CD4-positive, alpha-beta T cell treated with Interferon gamma for 1 hour (primary cell): ENCODE data around the gene ARL13A.
A peak's percentile ranks its signal among the peaks of the same experiment; 100 is the strongest.
"Not testable (repeated sequence)": the region's sequence is repeated elsewhere in the genome, so short reads cannot be mapped to it uniquely, and the experiment has no call there.

Experiments
- DNase-seq: peaks from one replicate; pipeline ENCODE4 v3.0.0-alpha.2; 2020

ARL13A gene

DNA sequence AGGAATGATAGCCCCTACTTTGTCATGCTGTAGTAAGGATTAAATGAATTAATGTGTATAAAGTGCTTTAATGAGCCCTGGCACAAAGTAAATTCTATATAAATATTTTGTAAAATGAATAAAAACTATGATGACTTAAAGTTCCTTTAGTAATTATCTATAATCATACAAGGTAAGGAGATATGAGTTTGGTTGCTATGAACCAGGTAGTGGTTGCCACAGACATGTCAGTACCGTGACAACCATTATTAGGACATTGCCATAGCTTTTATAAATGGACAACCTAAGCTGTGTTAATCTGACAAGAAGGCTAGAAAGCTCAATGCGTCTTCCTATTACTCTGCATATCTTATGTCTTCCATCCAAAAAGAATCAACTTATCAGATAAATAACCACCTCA lies at the start of gene ARL13A:
Gene ARL13A (plus strand): TSS at position 301 of the 400 bp plus-strand sequence. CDS start 3,982 bp downstream, outside the sequence.
- DNase-seq = no peak

DNA sequence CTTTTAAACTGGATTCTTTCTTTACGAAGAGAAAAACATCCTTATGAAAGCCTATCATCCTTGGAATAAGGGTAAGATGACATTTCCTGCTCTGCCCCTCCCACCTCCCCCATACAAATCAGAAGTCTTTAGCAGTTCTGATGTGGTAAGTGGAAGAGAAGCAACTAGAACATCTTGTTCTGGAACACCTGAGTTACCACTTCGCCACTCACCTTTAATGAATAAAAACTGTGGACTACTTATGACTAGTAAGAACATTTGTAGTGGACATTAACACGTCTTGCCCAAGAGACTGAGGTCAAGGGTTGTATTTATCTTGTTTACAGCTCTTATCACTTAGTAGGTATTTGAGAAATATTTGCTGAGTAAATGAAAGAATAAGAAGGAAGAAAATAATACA lies 45.1 kb upstream of the ARL13A start:
- DNase-seq = no peak

DNA sequence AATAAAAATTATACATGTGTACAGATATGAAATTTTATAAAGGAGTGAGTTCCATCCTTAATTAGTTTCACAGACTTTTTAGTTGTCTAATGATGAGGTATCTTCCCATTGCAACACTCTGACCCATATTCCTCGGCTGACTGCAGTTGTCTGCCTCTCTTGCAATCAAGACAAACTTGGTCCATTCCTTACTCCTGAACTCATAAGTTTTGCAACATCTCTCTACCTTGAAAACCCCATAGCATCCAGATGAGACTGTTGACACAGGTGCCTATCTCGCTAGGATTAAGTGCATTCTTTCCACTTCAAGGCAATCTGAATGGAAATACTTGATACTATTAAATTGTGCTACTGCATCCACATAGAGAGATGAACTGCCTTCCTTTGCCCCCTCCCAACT lies 43.1 kb upstream of the ARL13A start:
- no peak for DNase-seq

DNA sequence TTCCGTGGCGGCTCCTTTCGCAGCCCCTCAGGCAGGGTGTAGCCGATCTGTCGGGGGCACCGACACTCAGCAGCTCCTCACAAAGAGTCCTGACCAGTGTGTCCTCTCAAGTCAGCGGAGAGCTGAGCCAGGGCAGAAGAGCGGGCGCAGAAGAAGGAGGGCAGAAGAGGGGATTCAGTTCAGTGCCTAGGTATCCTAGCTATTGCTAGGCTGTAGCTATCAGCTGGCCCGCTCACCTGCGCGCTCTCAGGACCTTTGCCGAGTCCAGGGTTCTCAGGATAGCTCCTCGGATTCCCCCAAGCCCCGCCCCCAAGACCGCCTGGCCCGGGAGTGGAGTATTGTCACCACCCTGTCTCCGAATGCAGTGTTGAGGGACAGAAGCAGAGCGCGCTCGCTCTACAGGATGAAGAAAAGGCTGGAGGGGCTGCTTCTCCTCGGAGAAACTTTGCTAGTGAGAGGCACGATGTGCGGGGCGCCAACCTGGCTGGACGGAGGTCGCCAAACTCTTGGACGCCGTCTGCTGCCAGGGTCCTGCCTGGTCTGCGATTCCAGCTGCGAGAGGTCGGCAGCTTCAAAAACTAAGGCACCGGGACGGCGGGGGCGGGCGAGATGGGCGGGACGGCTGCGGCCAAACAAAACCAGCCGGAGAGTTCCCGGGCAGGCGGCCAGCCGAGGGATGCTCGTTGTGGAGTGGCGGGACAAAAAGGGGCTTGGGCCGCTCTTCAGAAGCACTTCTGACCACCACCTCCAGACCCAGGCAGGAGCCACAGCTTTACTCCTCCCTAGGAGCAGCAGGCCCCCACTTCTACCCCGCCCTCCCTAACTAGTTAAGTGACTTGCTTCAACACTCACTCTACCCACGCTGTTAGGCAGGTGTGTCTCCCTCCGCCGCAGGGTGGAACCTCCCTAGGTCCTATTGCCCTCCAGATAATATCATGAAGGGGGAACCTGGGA lies 40.6 kb upstream of the ARL13A start, which contains the start of gene XKRX:
Gene XKRX (minus strand): TSS at position 258 of the 954 bp plus-strand sequence. CDS start 613 bp downstream, outside the sequence.
- peak; percentile 19 for DNase-seq

DNA sequence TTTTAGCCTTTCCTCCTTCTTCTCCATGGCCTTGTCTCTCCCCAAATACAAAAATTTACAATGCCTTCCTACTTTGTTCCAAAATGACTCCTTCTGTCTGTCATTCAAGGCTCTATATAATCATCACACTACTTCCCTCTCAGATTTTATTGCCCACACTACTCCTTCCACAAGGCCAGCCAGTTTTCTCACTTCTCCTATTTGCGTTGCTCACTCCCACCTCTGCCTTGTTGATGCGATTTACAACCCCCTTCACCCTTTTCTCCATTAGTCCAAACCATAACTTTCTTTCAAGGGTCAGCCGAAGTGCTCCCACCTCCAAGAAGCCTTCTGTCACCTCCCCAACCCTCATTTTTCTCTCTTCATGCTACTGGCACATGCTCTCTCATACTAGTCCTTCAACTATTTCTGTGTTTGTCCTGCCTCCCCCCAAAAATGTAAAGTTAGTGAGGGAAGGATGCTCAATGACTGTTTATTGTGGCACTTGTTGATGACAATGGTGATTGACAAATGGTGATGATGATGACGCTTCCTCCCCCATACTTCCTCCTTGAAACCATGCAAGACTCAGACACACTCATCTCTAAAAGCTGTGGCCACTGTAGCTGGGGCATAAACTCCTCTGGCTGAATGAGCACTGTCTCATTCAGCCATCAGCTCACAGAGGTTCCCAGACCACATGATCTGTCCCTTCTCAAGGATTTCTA lies 38.1 kb upstream of the ARL13A start:
- DNase-seq = no peak

DNA sequence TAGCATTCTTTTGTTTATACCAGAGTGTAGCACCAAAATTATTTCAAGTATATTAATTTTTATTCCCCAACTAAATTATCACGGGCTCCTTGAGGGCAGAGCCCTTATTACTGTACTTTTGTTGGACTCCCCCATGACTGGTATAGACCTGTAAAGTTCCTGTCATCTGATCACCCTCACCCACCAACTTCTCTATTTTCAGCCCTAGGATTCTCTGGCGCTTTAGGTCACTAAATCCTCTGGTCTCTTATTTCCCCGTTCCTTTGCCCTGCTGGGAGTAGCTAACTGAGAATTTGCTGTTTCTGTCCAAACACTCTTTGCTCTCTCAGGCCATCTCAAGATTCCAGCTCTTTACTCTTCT lies 37.6 kb upstream of the ARL13A start:
- no peak for DNase-seq

DNA sequence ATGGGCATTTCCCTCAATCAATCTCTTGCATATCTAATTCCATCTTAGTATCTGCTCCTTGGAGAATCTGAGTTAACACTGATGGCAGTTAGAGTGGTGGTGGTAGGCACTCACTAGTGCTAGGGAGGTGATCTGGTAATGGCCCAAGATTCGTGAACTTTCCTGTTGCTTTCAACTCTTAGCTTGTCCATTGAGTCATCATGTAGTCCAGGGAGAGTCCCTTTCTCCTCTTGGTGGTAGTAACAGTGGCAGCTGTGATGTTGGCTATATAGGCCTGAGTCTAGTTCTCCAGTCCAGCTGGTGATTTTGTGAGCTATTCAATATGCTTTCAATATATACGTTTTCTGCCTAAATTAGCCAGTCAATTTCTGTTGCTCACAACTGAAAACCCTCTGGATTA lies 33.7 kb upstream of the ARL13A start:
- DNase-seq = no peak

DNA sequence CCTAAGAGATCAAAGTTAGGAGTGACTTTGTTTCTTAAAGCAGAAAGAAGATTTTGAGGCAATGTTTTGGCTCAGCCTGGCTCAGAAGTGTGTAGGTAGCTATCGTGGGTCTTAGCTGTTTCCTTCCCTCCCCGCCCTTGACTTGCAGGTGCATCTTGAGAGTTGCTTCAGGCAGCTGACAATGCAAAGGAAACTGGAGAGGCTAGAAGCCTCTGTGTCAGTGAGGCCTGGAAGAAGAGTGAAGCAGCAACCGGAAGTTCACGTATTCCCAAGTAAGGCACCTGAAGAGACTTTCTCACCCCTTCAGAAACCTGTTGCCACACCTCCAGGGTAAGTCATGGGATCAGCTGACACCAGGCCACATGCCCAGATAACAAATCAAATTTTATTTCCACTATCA lies 30.2 kb upstream of the ARL13A start:
- DNase-seq = no peak

DNA sequence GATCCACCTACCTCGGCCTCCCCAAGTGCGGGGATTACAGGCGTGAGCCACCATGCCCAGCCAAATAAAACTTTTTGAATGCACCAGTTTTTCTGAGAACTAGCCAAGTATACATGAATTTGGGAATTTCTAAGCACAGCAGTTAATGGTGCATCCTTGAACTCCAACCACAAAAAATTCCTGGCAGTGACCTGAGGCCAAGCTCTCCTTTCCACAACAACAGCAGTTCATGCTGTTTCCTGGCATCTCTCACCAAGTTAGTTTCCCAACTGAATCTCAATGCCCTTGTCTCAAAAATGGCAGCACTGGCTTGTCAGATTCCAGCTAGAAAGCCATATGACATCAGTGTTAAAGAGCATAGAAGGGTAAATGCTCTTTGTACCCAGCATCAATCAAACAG lies 24.9 kb upstream of the ARL13A start:
- DNase-seq = no peak

DNA sequence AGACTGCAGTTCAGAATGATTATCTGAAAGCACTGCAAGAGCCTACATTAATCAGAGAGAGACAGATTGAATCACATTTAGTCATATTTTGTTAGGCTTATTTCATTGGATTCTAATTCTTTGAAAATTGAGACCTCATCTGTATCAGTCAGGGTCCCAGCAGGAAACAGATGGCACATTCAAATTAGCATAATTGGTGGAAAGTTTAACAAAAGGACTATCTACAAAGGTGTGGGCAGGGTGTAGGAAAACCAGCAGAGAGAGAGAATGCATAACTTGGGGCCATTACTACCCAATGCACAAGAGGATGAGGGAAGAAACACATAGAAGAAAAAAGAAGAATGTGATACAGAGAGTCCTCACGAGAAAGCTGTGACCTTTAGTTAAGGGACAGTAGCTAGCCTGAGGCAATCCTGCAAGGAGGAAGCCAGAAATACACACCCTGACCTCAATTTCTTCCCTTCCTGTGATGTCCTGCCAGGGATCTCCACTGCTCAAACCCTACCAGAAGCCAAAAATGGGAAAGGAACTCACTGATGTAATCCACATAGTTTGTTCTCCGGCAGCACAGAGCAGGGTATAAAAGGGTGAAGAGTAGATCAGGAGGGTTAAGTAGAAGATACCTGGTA lies 23.1 kb upstream of the ARL13A start:
- no peak for DNase-seq

DNA sequence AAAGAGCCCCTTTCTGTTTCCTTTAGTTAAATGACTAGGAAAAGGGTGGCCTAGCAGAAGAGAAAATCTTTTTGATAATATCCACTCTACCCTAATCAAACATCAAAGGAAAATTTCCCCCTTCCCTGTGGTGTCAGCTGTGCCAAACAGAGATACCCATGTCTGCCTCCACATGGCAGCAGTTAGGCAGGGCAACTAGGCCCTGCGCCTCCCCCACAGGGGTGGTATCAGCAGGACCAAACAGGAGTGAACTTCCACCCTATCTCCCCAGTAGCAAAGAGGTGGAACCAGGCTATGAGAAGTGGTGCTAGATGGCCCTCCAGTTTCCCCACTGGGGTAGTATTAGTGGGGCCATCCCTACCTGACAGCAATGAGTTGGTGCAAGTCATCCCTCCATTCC lies 21.0 kb upstream of the ARL13A start:
- no peak for DNase-seq

DNA sequence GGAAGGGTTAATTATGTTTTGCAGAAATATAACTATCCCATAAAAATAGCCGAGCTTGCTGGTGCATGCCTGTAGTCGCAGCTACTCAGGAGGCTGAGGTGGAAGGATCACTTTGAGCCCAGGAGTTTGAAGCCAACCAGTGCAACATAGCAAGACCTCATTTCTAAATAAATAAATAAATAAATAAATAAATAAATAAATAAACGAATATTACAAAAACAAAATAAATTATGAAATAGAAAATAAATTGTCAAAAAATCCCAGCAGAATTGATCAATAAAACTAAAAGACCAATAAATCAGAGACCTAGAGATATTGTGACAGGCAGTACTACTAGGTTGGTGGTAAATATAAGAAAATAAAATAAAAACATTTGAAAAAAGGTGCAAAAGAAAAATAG lies 6.7 kb upstream of the ARL13A start:
- no peak for DNase-seq

DNA sequence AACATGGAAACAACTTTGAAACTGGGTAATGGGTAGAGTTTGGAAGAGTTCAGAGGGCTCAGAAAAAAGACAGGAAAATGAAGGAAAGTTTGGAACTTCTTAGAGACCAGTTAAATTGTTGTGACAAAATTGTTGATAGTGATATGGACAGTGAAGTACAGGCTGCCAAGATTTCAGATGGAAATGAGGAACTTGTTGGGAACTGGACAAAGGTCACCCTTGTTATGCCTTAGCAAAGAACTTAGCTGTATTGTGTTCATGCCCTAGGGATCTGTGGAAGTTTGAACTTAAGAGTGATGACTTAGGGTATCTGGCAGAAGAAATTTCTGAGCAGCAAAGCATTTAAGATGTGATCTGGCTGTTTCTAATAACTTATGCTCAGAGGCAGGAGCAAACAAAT lies 5.1 kb upstream of the ARL13A start:
- no peak for DNase-seq

DNA sequence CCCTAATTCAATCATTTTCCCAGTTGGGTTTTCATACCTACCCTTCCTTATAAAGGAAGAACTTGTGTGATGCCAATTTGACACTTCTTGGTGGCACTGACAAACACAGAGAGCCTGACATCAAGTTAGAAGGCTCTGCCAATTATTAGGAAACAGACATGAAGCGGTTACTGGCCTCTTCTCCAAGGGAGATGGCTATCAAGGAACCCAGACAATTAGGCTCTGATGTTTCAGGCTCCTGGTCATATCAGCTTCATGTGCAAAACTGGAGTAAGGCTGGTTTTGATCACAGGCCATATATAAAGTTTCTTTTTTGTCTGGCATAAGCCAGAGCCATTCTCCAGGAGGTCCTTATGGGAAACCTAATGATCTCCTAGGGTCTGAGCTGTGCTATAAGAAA lies 428 bp downstream of the ARL13A start:
- DNase-seq = no peak

DNA sequence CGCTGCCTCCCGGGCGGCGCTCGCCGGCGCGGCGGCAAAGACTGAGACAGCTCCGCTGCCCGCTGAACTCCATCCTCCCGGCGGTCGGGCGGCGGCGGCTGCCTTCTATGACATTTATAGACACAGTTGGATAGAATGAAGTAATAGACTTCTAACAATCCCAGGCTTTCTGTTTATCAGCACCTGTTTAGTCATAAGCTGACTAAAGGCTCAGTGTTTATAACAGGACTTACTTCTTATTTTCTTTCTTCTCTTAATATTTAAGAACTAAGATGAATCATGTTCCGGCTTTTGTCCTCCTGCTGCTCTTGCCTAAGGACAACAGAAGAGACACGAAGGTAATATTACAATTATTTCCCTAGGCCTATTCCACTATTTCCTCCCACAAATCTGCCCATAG lies 3.9 kb downstream of the ARL13A start:
- DNase-seq = no peak

DNA sequence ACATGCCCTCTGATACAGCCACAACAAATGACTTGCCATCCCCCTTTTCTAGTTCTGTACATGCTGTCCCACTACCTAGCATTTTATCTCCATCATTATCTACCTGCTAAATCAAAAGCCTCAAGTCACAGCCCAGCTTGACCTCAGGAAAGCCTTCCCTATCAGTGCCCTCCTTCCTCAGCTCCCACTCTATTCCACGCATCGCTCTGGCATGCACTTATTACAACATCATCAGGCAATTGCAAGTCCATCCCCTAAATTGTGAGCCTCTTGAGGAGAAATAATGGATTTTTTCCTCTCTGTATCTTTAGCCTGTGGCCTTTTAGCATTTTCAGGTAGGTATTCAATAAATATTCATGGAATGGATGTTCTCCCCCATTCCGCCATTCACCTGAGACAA lies 5.7 kb downstream of the ARL13A start:
- no peak for DNase-seq

DNA sequence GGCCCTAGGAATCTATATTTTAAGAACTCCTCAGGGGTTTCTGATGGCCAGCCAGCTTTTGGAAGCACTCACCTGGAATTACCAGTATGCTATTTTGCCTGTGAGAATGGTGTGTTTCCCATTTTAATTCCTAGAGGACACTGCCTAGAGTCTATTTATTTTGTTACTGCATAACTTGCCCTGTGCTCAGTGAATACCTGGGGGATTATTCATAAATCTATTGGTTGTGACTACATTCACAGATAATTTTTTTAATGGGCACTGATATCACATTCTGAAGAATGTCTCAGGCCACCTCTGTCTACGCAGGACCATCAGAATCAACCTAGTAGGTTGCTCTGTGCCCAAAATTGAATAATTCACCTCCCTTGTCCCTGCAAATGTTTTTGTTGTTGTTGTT lies 6.7 kb downstream of the ARL13A start:
- DNase-seq = no peak

DNA sequence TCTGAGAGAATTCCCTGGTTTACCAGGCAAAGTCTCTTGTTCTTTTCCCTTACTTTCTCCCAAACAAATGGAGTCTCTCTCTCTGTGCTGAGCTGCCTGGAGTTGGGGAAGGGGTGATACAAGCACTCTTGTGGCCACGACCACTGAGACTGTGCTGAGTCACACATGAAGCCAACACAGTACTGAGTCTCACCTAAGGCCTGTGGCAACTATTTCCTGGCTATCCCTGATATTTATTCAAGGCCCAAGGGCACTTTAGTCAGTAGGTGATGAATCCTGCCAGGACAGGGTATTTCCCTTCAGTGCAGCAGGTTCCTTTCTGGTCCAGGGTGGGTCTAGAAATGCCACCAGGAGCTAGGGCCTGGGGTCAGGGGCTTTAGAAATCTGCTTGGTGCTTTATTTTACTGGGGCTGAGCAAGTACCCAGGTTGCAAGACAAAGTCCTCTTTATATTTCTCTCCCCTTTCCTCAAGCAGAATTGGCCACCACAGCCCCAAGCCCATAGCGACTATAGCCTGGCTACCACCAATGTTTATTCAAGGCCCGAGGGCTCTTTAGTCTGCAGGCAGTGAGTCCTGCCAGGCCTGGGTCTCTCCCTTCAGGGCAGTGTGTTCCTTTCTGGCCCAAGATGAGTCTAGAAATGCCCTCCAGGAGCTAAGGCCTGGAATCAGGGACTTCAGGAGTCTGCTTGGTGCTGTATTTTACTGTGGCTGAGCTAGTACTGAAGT lies 10.5 kb downstream of the ARL13A start:
- DNase-seq = no peak

DNA sequence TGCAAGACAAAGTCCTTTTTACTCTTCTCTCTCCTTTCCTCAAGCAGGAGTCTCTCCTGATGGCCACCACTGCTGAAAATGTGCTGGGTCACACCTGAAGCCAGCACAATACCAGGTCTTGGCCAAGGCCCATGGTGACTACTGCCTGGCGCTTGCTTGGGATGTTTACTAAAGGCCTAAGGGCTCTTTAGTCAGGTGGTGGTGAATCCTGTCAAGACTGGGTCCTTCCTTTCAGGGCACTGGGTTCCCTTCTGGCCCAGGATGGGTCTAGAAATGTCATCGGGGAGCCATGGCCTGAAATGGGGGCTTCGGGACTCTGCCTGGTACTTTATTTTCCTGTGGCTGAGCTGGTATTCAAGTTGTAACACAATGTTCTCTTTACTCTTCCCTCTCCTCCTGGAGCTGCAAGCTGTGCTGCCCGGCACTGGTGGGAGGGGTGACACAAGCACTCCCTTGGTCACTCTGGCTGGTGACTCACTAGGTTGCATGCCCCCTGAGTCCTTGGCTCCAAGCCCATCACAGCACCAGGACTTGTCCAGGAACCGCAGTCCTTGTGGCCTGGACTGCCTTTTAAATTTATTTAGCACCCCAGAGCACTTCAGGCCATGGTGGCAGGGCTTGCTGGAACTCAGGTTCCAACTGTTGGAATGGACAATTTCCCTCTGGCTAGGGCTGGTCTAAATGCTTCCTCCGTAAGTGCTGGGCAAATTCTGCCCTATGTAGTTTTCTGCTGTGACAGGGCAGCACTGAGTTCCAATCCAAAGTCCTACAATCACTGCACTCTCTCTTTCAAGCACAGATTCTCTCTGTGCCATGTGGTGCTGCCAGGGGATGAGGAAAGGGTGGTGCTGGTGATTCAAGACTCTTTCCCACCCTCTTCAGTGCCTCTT lies 11.3 kb downstream of the ARL13A start:
- DNase-seq = no peak

DNA sequence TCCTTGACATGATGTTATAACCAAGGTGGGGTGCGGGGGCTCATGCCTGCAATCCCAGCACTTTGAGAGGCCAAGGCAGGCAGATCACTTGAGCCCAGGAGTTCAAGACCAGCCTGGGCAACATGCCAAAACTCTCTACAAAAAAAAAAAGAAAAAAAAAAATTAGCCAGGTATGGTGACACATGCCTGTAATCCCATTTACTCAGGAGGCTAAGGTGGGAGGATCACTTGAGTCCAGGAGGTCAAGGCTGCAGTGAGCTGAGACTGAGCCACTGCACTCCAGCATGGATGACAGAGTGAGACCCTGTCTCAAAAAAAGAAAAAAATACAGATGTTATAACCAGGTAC lies 12.0 kb downstream of the ARL13A start:
- DNase-seq = not testable (repeated sequence)

DNA sequence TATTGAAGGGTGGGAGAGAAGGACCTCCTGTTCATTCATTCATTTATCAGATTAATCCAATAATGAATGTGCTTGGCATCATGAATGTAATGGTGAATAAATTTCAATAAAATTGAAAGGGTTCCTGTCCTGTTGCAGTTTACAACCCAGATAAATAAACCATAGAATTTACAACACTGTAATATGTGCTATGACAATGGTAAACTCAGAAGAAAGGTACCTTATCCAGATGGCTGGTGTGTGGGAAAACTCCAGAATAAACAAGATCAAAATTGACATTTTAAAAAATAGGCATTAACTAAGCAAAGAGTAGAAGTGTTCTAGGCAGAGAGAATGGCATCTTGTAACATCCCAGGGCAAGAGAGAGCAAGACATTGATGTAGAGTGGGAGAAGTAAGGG lies 15.3 kb downstream of the ARL13A start:
- DNase-seq = no peak

DNA sequence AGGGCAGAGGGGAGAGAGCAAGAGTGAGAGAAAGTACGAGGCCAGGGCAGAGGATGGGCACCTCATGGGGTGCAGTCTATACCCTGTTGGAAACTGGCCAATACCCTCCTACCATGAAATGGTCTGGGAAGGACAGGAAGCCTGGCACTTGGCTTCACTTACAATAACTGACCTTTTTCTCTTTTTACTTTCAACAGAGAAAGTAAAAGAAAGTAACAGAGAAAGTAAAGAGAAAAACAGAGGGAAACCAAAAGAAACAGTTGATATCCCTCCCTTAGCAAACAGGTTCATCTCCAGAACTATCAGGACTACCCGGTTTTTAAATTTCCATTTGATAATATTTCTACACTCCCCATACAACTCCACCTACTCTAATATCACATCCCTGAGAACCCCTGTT lies 20.6 kb downstream of the ARL13A start:
- DNase-seq = no peak
